HG03135 (cell line): Measurements from ENCODE around the gene PAPPA.

ENCODE experiments used
- ATAC-seq: cut with Tn5 transposase; IDR thresholded peaks from one replicate; pipeline ENCODE4 v1.9.1; 2021; ENCODE audit warnings: mild to moderate bottlenecking, moderate library complexity; ENCODE audit not compliant: unreplicated experiment

Gene PAPPA

DNA sequence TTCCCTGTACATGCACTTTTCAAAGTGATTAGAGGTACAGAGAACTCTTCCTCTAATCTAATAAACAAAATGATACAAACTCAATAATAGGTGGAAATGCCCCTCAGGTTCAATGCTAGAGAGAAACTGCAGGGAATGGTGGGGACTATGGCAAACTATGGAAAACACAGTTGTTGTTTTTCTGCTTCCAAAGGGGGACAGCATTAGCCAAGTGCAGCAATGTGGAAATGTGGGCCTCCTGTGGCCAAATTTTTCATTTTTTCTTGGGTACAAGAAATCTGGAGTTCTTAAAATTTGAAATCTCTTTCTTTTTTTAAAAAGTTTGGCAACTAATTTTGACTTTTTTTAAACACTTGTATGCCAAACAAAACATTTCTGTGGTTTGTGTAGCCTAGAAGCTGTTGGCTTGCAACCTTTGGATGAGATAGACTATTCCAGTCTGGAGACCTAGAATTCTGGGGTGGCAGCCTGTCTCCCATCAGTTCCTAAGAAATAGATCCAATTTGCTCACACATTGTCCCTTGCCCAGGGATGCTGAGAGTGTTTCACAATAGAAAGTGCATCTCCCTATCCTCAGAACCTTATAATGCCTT, 218.6 kb downstream of the PAPPA start:
- no peak for ATAC-seq

DNA sequence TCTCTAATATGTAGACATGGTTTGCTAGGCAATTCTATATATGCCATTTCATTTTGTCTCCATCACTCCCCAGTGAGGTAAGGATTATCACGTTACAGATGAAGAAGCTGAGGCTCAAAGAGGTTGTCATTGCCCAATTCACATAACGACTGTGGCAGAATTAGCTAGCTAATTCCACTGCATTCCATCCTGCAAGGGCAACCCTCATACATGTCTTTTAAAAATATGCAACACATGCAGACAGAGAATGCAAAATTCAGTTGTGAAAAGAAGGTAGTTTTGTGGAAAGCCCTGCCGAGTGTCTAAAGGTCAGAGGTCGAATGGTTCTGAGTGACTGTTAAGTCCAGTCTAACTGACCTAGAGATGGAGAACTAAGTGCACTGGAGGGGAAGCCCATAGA, 219.2 kb downstream of the PAPPA start:
- no peak for ATAC-seq

DNA sequence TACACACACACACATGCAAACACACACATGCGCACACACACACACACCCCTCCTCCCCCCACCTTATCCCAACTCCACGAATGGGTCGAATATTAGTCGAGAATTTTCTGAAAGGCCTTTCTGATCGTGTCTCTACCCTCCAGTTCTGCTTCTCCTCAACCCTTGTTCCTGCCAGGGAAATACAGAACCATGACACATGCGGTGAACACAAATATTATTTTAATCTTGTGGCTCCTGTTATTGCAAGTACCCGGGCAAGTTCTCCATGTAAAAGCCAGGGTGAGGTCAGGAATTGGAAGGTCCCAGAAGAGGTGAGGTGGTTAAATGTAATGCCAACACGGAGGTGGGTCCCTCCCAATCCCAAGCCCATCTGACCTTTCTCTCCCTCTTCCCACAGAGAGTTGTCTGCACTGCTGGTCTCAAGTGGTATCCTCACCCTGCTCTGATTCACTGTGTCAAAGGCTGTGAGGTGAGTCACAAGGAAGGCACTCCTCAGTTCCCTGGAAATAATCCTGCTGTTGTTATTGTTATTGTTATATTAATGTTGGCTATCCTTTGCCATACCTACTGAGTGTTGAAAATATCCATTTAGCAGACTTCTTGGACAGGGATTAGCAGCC, 223.7 kb downstream of the PAPPA start:
- ATAC-seq = no peak

DNA sequence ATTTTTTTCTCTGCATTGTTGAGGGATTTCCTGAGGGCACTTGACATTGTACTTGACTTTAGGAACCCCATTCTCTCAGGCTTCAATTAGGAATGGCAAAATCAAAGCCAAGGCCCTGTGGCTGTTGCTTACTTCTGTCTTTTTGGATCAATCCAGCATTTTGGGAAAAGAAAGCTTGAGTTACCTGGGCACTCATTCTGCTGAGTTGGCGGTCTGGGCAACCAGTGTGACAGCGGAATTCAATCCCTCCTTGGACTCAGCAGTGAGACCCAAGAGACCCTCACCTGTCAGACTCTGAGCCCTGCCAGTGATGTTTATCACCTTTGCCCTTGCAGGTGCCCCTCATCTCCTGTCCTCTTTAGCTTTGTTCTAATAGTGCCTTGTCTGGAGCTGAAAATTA, 225.3 kb downstream of the PAPPA start:
- ATAC-seq = no peak

DNA sequence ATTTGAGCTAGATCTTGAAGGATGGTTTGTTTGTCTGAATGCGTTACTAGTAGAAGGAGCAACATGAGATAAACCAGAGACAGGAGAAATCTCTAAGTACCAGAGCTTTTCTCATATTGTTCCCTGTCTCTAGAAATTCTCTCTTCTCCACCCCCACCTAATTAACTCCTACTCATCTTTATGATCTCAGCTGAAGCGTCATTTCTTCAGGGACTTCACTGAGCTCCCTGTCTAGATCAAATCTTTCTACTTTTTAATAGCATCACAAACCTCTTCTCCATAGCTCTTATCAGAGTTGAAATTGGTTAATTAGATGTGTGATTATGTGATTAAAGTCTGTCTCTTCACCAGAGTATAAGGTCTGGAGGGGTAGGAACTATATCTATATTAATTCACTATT, 226.2 kb downstream of the PAPPA start:
- ATAC-seq = no peak

DNA sequence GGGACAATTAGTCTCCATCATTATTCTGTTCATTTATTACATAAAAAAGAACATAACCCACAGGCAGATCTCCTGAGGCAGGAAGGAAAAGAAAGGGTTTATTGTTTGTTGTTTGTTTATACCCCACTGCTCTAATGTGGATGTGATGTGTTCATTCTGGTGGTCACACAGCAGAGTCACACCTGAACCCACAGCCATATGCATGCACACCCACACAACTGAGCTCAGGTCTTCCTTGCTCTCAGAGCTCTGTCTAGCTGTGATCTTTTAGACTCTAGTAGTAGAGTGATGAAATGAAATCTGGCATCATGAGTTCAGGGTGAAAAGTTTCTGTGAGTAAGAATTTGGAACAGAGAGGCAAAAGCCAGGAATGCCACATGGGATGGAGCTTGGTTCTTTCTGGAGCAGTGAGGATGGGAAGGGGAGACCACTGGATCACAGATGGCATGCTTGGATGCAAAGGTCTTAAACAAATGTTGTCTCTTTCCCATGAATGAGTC, 227.0 kb downstream of the PAPPA start:
- no peak for ATAC-seq

DNA sequence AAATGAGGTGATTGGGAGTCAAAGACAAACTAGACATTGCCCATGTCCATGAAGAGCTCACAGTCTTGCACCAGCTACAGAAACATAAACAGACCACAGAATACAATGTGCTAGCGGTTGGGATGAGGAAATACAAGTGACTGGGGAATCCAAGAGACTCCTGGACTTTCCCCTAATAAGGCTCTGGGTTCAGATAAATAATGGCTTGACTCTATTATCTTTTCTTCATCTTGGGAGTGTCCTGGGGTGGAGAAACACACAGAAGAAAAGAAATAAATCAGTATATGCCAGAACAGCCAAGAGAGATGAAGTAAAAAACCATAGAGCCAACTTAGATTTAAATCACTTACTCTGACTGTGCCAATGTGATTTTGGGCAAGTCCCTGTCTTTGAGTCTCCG, 227.8 kb downstream of the PAPPA start:
- no peak for ATAC-seq

DNA sequence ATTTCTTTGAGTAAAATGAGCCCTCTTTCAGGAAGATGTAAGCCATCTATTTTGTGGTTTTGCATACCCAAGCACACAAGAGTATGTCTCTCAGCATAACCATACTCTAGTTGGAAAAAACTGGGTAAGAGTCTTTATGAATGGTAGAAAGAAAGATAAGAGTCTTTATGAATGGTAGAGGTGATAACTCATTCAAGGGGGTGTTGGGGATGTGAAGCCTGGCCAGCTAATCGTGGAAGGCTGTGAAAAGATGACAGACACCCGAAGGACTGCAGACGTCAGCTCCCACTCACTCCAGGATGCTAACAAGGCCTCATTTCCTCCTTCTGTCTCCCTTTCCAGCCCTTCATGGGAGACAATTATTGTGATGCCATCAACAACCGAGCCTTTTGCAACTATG, 228.5 kb downstream of the PAPPA start:
- ATAC-seq = no peak

DNA sequence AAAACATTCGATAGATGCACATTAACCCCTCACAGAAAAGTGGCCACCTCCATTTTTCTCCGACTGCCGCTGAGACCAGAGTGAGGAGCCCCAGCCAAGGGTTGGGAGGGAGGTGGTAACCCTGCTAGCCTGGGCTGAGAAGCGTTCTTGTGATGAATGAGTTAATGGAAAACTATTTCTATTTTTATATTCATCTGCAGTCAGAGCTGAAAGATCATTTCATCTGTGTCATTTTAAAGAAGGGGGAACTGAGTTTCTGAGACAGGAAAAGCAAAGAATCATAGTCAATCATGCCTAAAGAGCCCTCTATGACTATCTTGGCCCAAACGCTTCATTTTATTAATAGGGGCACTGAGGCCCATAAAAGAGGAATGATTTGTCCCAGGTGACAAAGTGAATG, 229.5 kb downstream of the PAPPA start:
- ATAC-seq = no peak

DNA sequence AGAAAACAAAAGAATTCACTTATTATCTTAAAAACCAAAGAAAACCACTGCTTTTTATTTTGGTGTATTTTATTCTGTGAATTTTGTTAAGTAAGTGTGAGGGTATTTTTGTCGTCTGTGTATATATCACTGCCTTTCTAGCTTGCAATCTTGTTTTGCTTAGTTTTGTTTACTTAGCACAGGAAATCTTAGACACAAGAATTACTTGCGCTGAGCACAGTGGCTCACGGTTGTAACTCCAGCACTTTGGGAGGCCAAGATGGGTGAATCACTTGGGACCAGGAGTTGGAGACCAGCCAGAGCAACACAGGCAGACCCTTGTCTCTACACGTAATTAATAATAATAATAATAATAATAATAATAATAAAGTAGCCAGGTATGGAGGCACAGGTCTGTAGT, 230.3 kb downstream of the PAPPA start:
- no peak for ATAC-seq

DNA sequence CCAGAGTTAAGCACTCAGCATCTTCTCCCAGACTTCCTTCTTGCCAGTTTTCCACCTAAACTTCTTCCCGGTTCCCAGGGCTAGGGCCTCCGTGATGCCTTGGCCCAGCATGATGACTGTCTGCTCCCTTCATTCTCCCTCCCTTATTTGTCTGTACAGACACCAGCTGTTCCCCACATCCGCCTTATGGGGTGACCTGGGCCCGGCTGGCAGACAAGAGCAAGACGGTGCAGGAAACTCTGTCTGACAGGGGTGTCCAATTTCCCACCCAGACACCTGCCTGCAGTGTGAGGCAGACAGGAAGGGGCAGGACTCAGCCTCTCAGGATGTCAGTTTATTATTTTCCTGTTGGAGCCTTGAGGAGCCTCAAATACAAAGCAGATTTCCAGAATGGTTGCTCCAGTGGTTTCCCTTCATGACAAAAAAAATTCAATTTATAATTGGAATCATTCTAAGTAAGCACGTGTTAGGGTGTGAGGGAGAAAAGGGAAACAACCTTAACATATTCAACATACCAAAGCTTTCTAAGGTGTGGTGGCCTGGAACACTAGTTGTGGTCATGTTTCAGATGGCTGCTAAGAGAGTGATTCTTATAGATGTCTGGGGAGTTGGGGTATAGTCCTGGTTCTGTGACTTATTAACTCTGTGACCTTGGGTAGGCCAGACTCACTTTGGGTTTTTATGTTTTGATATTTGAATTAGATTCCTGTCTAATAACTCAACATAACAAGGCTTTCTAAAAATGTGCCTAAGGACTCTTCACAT, 234.5 kb downstream of the PAPPA start:
- peak; percentile 54 for ATAC-seq

DNA sequence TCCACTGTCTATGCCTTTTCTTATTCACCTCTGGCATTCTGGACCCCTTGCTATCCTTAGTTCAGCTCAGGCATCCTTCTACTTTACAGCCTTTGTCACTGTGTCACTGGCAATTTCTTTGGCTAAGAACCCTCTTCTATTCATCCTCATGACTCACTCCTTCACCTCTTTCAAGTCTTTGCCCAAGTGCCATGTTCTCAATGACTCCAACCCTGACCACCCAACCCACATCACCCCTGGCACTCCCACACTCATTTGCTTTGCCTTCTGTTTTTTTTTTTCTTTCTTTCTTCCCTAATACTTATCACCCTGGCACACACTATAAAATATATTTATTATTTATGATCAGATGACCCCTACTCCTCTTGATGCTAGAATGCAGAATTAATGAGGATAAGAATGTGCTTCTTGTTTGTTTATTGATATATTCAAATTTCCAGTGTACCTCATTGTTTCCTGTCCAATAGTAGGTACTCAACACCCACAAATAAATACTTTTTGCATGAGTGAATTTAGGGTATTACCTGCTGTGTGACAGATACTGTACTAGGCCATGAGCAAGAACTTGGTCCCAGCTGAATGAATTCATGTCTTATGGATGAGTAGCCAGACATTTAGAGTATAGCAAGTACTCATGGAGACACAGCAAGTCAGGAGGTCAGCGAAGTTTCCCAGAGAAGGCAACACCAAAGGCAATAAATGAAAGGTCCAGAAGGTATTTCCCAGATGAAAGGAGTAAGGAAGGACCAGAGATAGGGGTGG, 236.1 kb downstream of the PAPPA start:
- ATAC-seq = no peak

DNA sequence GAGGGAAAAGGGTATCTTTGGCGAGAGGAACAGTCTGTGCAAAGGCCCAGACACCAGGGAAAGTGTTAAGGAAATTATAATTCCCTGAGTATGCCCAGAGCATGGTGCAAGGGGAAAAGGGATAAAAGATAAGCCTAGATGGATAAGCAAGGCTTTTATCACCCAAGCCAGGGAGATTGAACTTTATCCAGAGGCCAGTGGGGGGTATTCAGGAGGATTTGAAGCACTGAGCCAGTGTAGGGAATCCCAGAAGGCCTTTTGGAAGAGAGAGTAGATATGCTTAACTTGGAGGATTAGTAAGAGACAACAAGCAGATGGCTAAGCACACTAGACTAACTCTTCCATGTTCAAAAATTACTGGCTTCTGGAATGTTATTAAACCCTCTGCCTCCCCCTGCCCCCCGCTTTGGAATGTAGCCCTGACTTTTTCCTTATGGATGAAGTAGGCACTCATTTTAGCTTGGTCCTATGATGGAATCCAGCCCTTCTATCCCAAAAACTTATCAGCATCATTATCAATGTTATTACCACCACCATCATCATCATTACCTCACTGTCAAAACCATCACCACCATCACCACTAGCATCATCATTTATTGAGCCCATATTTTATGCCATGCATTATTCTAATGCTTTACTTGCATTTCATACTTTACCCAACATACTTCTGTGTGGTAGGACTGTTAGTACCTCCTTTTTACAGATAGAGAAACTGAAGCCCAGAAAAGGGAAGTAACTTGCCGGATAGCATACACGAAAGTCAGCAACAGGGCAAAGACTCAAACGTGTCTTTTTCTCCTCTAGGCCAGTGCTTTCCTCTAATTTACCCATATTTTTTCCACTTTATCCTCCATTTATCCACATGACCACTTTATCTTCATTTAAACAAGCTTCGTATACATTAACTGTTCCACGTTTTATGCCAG, 237.0 kb downstream of the PAPPA start:
- peak; percentile 76 for ATAC-seq

DNA sequence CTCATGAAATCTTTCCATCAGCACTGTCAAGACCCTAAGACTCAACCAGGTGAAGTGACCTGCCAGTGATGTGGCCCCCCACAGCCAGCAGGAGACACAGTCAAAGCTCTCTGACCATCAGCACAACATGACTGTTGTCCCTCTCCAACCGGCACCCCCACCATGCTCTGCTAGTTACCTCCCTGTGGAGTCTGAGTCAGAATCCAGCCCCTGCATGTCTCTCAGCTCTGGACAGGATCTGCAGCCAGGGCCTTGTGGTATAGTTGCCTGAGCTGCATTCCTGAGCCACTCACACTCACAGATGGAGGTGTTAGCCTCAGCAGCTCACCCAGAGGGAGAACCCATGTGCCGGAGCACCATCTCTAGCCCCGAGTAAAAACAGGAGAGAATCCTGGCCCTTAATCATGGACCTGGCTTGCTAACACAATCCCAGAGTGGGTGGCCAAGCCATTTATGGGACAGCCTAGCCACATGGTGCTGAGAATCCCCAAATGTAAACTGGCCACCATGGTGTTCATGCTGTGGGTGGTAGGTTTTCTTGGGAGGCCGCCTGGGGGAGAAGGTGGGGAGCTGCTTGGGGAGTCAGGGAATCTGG, 237.8 kb downstream of the PAPPA start:
- no peak for ATAC-seq

DNA sequence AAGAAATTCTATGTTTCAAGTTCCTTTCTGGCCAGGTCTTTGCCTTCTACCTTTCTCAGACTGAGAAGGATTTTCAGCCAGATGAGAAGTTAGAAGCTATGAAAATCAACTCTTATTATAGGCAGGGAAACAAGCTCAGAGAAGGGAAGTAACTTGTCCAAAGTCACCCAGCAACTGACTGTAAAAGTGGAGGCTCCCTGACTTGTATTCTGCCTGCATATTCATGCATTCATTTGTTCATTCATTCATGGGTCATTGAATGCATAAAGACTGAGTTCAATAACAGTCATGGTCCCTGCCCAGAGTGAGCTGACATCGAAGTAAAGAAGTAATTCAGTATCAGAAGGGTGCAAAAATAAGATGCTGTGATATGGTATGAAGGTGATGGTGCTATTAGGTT, 239.6 kb downstream of the PAPPA start:
- no peak for ATAC-seq

DNA sequence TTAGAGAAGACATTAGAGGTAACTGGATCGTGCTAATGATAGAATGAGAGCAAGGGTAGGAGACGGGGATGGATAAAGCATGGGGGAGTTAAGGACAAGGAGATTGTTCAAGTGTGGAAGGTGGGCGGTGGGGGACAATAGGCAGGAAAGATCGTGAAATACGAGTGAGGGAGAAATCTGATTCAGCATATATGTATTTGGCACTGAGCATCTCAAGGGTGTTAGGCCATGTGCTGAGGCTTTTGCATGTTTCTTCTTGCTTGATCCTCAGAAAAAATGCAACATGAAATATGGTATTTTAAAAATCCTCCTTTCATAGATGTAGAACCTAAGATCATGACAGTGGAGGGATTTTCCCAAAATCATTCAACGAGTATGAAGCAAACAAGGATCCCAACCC, 240.5 kb downstream of the PAPPA start:
- no peak for ATAC-seq

DNA sequence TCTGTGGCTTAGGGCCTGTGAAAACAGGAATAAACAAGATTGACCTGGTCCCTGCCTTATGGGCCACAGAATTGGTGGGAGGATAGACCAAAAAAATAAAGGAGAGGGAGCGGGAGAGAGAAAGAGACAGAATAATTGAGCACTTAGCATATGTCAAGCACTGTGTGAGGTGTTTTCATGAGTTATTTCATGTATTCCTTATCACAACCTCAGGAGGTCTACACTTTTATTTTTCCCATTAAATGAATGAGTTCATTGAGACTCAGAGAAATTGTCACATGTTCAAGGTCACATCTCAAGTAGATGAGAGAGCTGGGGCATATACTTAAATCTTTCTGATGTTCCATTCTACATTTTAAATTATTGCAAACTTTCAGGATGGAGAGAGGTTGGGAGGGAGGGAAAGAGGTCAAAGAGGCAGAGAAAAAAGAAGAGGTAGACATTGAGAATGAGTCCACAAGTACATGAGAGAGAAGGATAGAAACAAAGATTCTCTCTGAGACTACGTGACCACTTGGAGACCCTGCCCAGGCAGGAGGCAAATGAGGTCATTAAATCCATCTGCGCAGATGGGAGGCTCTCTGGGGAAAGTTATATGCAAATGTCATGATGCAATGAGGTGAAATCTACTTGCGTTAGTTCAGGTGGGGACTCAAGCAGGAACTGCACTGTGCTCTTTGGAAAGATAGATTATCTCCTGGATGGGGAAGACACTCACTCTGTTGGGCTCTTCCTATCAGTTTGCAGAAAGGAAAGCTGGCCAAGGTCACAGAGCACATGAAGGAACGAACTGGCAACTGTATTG, 241.5 kb downstream of the PAPPA start:
- no peak for ATAC-seq

DNA sequence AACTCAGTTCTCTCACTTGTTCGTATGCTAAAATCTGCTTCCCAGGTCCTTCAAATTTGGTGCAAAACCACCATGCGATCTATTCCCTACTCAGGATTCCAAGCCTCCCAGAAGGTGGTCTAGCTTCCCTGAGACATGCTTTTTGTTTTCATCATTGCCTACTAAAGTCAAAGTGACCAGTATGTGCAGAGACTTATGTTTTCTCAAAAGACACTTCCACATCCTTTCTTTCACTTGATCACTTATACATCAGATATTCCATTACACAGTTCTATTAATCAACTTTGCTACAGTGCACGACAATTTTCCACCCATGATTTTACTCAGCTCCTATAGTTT, 242.1 kb downstream of the PAPPA start:
- ATAC-seq = no peak

DNA sequence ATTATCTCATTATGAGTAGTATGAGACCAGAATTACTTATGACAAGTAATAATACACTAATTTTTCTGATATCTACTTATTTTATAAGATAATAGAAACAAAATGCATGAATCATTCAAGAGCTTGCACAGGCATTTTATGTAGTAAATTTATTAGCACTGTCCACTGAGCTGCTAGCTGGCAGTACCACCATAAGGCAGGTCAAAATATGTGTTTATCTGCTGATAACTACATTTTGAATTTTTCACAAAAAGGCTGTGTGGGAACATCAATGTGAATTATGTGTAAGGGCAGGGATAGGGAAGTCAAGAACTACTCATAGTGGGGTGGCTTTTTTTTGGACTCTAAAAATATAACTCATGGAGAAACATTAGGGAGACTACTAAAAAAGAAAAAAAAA, 249.6 kb downstream of the PAPPA start:
- no peak for ATAC-seq
